Measurements from ENCODE around the gene MACF1.
"Not testable (repeated sequence)": the region's sequence is repeated elsewhere in the genome, so short reads cannot be mapped to it uniquely, and the experiment has no call there.

DNA sequence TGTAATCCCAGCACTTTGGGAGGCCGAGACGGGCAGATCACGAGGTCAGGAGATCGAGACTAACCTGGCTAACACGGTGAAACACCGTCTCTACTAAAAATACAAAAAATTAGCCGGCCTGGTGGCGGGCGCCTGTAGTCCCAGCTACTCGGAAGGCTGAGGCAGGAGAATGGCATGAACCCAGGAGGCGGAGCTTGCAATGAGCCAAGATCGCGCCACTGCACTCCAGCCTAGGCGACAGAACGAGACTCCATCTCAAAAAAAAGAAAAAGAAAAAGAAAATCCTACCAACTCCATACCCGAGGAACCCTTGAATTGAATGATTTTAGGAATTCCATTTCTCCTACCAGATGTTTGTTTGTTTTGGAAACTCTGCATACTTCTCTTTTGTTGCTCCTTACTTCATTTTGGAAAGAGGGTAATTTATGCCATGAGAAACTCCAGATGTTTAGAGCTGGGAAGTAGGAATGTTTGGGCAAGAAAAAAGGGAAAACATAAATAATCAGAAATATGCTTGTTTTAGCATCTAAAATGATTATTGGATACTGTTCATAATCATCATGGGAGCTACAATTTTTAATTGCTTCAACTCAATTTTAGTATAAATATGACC, 262.7 kb downstream of the MACF1 start:
- TF ChIP-seq CTCF, EP300, POLR2A, POLR2AphosphoS5 (IDR thresholded peaks at IDR 0.05): not testable (repeated sequence)
